DOHH2 (cell line): ENCODE measurements around the gene HS6ST1.

Source experiments
- H3F3A ChIP-seq: fragments of 200-600 bp; sonication (generic), shearing (Covaris generic); 2 replicates; pipeline ENCODE4 v1.6.0; 2016; ENCODE audit warnings: antibody characterized with exemption, mild to moderate bottlenecking; ENCODE audit not compliant: control insufficient read depth, insufficient read depth
- H3K27ac ChIP-seq: fragments of 200-600 bp; sonication (generic); 2 replicates; pipeline ENCODE4 v1.5.1; 2014; ENCODE audit warnings: low read depth, mild to moderate bottlenecking, low read length, moderate library complexity
- H3K27me3 ChIP-seq: fragments of 200-600 bp; sonication (generic); 2 replicates; pipeline ENCODE4 v1.6.1; 2014; ENCODE audit warnings: mild to moderate bottlenecking, low read length, mixed read lengths; ENCODE audit not compliant: control insufficient read depth
- H3K36me3 ChIP-seq: fragments of 200-600 bp; sonication (generic); 2 replicates; pipeline ENCODE4 v1.6.1; 2014; ENCODE audit warnings: mild to moderate bottlenecking, low read length, moderate library complexity, mixed read lengths; ENCODE audit not compliant: control insufficient read depth
- H3K4me1 ChIP-seq: fragments of 200-600 bp; sonication (generic); 2 replicates; pipeline ENCODE4 v1.6.1; 2014; ENCODE audit warnings: mild to moderate bottlenecking, low read length, mixed read lengths; ENCODE audit not compliant: control insufficient read depth
- H3K4me2 ChIP-seq: fragments of 200-600 bp; sonication (generic); 2 replicates; pipeline ENCODE4 v1.6.0; 2014; ENCODE audit warnings: mild to moderate bottlenecking, low read length, moderate library complexity
- H3K4me3 ChIP-seq: fragments of 200-600 bp; sonication (generic); 2 replicates; pipeline ENCODE4 v1.5.1; 2014; ENCODE audit warnings: mild to moderate bottlenecking, low read length, mixed read lengths
- H3K79me2 ChIP-seq: fragments of 200-600 bp; sonication (generic); 2 replicates; pipeline ENCODE4 v1.6.1; 2014; ENCODE audit warnings: mild to moderate bottlenecking, low read length, mixed read lengths; ENCODE audit not compliant: control insufficient read depth
- H3K9me2 ChIP-seq: fragments of 200-600 bp; sonication (generic); replicated peaks from 2 replicates; pipeline ENCODE4 v1.6.1; 2014; ENCODE audit warnings: mild to moderate bottlenecking, low read length, mixed read lengths; ENCODE audit not compliant: control insufficient read depth
- H3K9me3 ChIP-seq: fragments of 200-600 bp; sonication (generic); 2 replicates; pipeline ENCODE4 v1.6.1; 2014; ENCODE audit warnings: antibody characterized with exemption, low read length, mixed read lengths; ENCODE audit not compliant: control insufficient read depth, insufficient read depth
- H4K20me1 ChIP-seq: fragments of 200-600 bp; sonication (generic); 2 replicates; pipeline ENCODE4 v1.6.0; 2014; ENCODE audit warnings: low read depth, mild to moderate bottlenecking, antibody characterized with exemption, low read length, moderate library complexity; ENCODE audit not compliant: control insufficient read depth, insufficient read depth
- EZH2phosphoT487 ChIP-seq: fragments of 200-600 bp; sonication (generic); IDR thresholded peaks from 2 replicates; pipeline ENCODE4 v1.6.1; 2017; ENCODE audit warnings: borderline replicate concordance, mild to moderate bottlenecking, antibody characterized with exemption, low read length, moderate library complexity, mixed read lengths
- TF ChIP-seq, protein P1 (sequence below): fragments of 200-600 bp; sonication (generic); IDR thresholded peaks from one replicate; pipeline ENCODE4 v1.5.1; 2014; ENCODE audit warnings: antibody characterized with exemption, mild to moderate bottlenecking, low read depth, low read length; ENCODE audit not compliant: poor library complexity, severe bottlenecking

HS6ST1 gene

DNA sequence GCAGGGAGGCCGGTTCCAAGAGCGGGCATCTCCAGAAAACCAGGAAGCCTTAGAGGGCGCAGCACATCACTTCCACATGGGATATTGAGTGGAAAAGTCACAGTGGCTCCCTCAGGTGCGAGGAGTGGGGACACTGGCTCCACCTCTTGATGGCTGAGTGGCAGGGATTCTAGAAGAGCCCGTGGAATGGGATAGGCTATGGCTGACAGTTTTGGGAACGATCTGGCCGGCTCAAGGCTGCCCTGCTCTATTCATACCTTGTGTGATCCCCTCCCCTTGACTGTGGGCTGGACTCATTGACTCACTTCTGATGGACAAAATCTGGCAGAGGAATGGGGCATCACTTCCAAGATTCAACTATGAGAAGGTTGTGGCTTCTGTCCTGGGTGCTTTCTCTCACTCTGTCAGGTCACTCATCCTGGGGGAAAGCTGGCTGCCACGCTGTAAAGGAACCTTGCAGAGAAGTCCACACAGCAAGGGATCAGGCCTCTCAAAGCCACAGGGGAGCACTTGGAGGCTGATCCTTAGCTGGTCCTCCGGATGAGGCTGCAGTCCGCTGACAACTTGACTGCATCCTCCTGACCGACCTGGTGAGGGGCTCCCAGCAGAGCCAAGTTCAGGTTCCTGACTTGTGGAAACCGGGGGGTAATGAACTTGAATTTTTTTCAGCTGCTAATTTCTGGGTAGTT is 46.7 kb upstream of the HS6ST1 start:
- Histone ChIP-seq H3K9me2 (no peaks in the 10 kb centered on the region), H4K20me1 (no peaks in the 10 kb centered on the region), H3K4me1 (no peaks in the 10 kb centered on the region), H3K27ac (no peak overlapping the region), H3F3A (no peaks in the 10 kb centered on the region), H3K9me3 (no peaks in the 10 kb centered on the region), H3K36me3 (no peaks in the 10 kb centered on the region), H3K79me2 (no peaks in the 10 kb centered on the region), H3K4me2 (no peak overlapping the region), H3K4me3 (no peak overlapping the region), H3K27me3 (no peaks in the 10 kb centered on the region)
- TF ChIP-seq EZH2phosphoT487: no peak
- TF ChIP-seq, protein P1, sequence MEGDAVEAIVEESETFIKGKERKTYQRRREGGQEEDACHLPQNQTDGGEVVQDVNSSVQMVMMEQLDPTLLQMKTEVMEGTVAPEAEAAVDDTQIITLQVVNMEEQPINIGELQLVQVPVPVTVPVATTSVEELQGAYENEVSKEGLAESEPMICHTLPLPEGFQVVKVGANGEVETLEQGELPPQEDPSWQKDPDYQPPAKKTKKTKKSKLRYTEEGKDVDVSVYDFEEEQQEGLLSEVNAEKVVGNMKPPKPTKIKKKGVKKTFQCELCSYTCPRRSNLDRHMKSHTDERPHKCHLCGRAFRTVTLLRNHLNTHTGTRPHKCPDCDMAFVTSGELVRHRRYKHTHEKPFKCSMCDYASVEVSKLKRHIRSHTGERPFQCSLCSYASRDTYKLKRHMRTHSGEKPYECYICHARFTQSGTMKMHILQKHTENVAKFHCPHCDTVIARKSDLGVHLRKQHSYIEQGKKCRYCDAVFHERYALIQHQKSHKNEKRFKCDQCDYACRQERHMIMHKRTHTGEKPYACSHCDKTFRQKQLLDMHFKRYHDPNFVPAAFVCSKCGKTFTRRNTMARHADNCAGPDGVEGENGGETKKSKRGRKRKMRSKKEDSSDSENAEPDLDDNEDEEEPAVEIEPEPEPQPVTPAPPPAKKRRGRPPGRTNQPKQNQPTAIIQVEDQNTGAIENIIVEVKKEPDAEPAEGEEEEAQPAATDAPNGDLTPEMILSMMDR: no peak

DNA sequence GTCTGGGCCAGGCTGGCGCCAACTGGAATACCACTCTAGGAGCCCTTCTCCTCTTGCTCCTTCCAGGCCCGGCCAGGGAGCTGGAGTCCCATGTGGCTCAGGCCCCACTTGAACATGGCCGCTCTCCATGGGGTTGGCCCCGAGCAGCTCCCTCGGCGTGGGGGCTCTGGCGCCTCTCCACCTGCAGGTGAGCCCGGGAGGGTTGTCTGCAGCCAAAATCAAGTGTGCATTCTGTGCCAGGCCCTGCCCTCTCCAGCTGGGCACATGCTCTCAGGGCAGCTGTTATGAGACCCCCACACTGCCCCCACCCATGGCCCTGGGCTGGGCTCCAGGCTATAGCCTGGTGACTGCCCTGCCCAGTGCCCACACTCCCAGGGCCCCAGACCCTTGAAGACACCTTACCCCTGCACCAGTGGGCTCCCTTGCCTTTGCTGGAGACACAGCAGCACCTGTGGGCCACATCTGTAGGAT is 45.8 kb upstream of the HS6ST1 start:
- H3K9me2 ChIP-seq: no peaks in the 10 kb centered on the region
- H3K4me1 ChIP-seq: no peaks in the 10 kb centered on the region
- no peaks in the 10 kb centered on the region for H3K79me2 ChIP-seq
- no peaks in the 10 kb centered on the region for H3F3A ChIP-seq
- H3K36me3 ChIP-seq: no peaks in the 10 kb centered on the region
- no peak overlapping the region for H3K4me2 ChIP-seq
- no peak overlapping the region for H3K4me3 ChIP-seq
- TF ChIP-seq, protein P1: no peak
- no peak for TF ChIP-seq EZH2phosphoT487
- no peak overlapping the region for H3K27ac ChIP-seq
- no peaks in the 10 kb centered on the region for H3K27me3 ChIP-seq
- no peaks in the 10 kb centered on the region for H3K9me3 ChIP-seq
- no peaks in the 10 kb centered on the region for H4K20me1 ChIP-seq

DNA sequence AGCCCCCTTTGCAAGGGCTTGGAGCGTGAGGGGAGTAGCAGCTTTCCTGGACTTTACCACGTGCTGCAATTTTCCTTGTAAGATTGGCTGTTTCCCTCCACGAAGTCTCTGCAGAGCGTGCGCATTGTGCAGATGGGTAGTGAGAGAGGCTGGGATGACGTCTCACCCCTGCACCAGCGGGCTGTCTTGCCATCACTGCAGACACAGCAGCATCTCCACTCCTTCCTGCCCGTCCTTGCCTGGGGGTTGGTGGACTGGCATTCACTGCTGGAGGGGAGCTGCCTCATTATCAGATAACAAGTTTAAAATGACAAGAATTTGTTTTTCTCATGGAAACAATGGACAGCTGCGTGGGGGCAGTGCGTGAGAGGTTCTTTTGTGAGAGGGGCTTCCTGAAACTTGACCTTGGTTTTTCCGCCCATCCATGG is 45.3 kb upstream of the HS6ST1 start:
- H3F3A ChIP-seq: no peaks in the 10 kb centered on the region
- H4K20me1 ChIP-seq: no peaks in the 10 kb centered on the region
- TF ChIP-seq, protein P1: no peak
- TF ChIP-seq EZH2phosphoT487: no peak
- no peaks in the 10 kb centered on the region for H3K79me2 ChIP-seq
- no peak overlapping the region for H3K27ac ChIP-seq
- no peaks in the 10 kb centered on the region for H3K4me1 ChIP-seq
- no peaks in the 10 kb centered on the region for H3K27me3 ChIP-seq
- no peak overlapping the region for H3K4me3 ChIP-seq
- H3K9me3 ChIP-seq: no peaks in the 10 kb centered on the region
- no peaks in the 10 kb centered on the region for H3K36me3 ChIP-seq
- H3K9me2 ChIP-seq: no peaks in the 10 kb centered on the region
- no peak overlapping the region for H3K4me2 ChIP-seq
